Fibroblast of villous mesenchyme (primary cell): Measurements from ENCODE around the gene DPYSL4. TPM values are rescaled to one million over a fixed set of nuclear protein-coding genes. Genes with fewer than 3 reads are reported as not detected.

Source experiments
- DNase-seq: peaks from one replicate; pipeline ENCODE4 v3.0.0-alpha.2; 2010; ENCODE audit warnings: low read depth
- H3K4me3 ChIP-seq: 2 replicates; pipeline ENCODE4 v1.5.1; 2011; ENCODE audit warnings: low read depth, mild to moderate bottlenecking, low read length
- CTCF ChIP-seq: IDR thresholded peaks from 2 replicates; pipeline ENCODE4 v1.5.1; 2012; ENCODE audit warnings: low read depth, mild to moderate bottlenecking, low read length; ENCODE audit not compliant: insufficient read depth
- total RNA-seq: library from RNA; depleted of rRNA; stranded (reverse); fragments of >200 nt; gene quantifications from 2 replicates; pipeline ENCODE4 v1.2.3, GENCODE V29; 2012

The DPYSL4 gene
- total RNA-seq, 1 donor, result 0.86 TPM

- no peak overlapping the region for H3K4me3 ChIP-seq
- DNase-seq, result no peak
- no peak for TF ChIP-seq CTCF
Observed at GRCh38 chr10:132223611-132224342, 37.0 kb downstream of the DPYSL4 start.

GRCh38 chr10:132224343-132225072 is 37.8 kb downstream of the DPYSL4 start:
- no peak overlapping the region for H3K4me3 ChIP-seq
- TF ChIP-seq CTCF, result no peak
- no peak for DNase-seq

- DNase-seq, result no peak
- no peak overlapping the region for H3K4me3 ChIP-seq
- TF ChIP-seq CTCF, result no peak
Observed at GRCh38 chr10:132225073-132225848, 38.5 kb downstream of the DPYSL4 start.

GRCh38 chr10:132225849-132226205 is 39.1 kb downstream of the DPYSL4 start:
- no peak for TF ChIP-seq CTCF

GRCh38 chr10:132226586-132227405 is 40.0 kb downstream of the DPYSL4 start:
- DNase-seq, result no peak
- TF ChIP-seq CTCF, result no peak
- H3K4me3 ChIP-seq, result no peak overlapping the region

More at GRCh38 chr10:132225849-132226205, 39.1 kb downstream of the DPYSL4 start:
- no peak overlapping the region for H3K4me3 ChIP-seq
- DNase-seq, result no peak

- no peak overlapping the region for H3K4me3 ChIP-seq
- TF ChIP-seq CTCF, result no peak
- no peak for DNase-seq
Observed at GRCh38 chr10:132227851-132228390, 41.2 kb downstream of the DPYSL4 start.
